B cell (primary cell): ENCODE measurements around the gene SAMM50. TPM values are rescaled to one million over a fixed set of nuclear protein-coding genes. Genes with fewer than 3 reads are reported as not detected.

Experiments
- ATAC-seq: fragments of 200-7000 bp; cut with Tn5 transposase; one replicate; pipeline ENCODE4 v1.10.0; 2021; ENCODE audit warnings: low read depth, mild to moderate bottlenecking, moderate number of reproducible peaks, moderate library complexity
- CTCF ChIA-PET: fragments of 350-600 bp; sonication (Branson Sonifier 250); formaldehyde crosslinking; loops from one replicate; lab custom pipeline; 2021; ENCODE audit warnings: antibody characterized with exemption, inconsistent platforms; lab: Charles Lee
- POLR2A ChIA-PET: fragments of 350-600 bp; sonication (Branson Sonifier 250); formaldehyde crosslinking; loops from one replicate; lab custom pipeline; 2021; ENCODE audit warnings: antibody characterized with exemption; lab: Charles Lee
- DNase-seq: peaks from one replicate; pipeline ENCODE4 v3.0.0; 2013
- H2AFZ ChIP-seq: 2 replicates; pipeline ENCODE4 v1.6.1; 2012; ENCODE audit warnings: mild to moderate bottlenecking, low read depth, low read length; ENCODE audit not compliant: insufficient read depth, poor library complexity, severe bottlenecking
- H3K27ac ChIP-seq, 2 donors: 1 replicate in 1 of 2; 2 replicates in 1 of 2; pipeline ENCODE4 v1.5.1; 2012 to 2013; ENCODE audit warnings: low read length in 2 of 2, mild to moderate bottlenecking in 2 of 2, moderate library complexity in 1 of 2
- H3K27me3 ChIP-seq, 4 experiments: fragments of 200-600 bp in 1 of 4; sonication (generic) in 1 of 4; replicated peaks in 1 of 4; 1 replicate in 2 of 4; 2 replicates in 2 of 4; pipeline versions ENCODE4 v1.6.1 to v1.7.0; 2013 to 2016; ENCODE audit warnings: low read length in 3 of 4, mild to moderate bottlenecking in 2 of 4, mixed read lengths in 1 of 4, moderate library complexity in 1 of 4; ENCODE audit not compliant: insufficient read depth in 4 of 4, control insufficient read depth in 3 of 4; ENCODE audit errors: control extremely low read depth in 1 of 4
- H3K36me3 ChIP-seq, 2 experiments: replicated peaks in 1 of 2; 1 replicate in 1 of 2; 2 replicates in 1 of 2; pipeline versions ENCODE4 v1.6.1 to v1.7.1; 2013; ENCODE audit warnings: low read length in 1 of 2; ENCODE audit not compliant: insufficient read depth in 2 of 2, control insufficient read depth in 1 of 2; ENCODE audit errors: control extremely low read depth in 1 of 2, extremely low read depth in 1 of 2
- H3K4me1 ChIP-seq, 2 donors: fragments of 200-600 bp in 1 of 2; sonication (generic) in 1 of 2; 1 replicate in 1 of 2; 2 replicates in 1 of 2; pipeline versions ENCODE4 v1.5.1 to v1.6.1; 2013 to 2017; ENCODE audit warnings: low read length in 2 of 2; ENCODE audit not compliant: control insufficient read depth in 2 of 2, insufficient read depth in 2 of 2
- H3K4me2 ChIP-seq: replicated peaks from 2 replicates; pipeline ENCODE3; 2012; ENCODE audit warnings: mild to moderate bottlenecking, low read depth, low read length; ENCODE audit not compliant: poor library complexity, severe bottlenecking
- H3K4me3 ChIP-seq, 5 experiments: fragments of 200-600 bp in 1 of 5; sonication (generic) in 1 of 5; 1 replicate in 3 of 5; 2 replicates in 2 of 5; pipeline versions ENCODE4 v1.5.1 to v1.7.0; 2011 to 2016; ENCODE audit warnings: low read length in 4 of 5, mild to moderate bottlenecking in 4 of 5, low read depth in 2 of 5, control low read depth in 1 of 5, moderate library complexity in 1 of 5; ENCODE audit not compliant: insufficient read depth in 1 of 5; ENCODE audit errors: control extremely low read depth in 1 of 5, extremely low read depth in 1 of 5
- H3K79me2 ChIP-seq: fragments of 200-600 bp; sonication (generic); one replicate; pipeline ENCODE4 v1.6.0; 2016; ENCODE audit warnings: low read length; ENCODE audit not compliant: control insufficient read depth, insufficient read depth
- H3K9ac ChIP-seq: fragments of 200-600 bp; sonication (generic); 2 replicates; pipeline ENCODE4 v1.6.1; 2017; ENCODE audit warnings: mild to moderate bottlenecking, low read length, moderate library complexity
- H3K9me3 ChIP-seq, 3 donors: one replicate each; pipeline versions ENCODE4 v1.6.1 to v1.7.1; 2013; ENCODE audit warnings: low read length in 2 of 3; ENCODE audit not compliant: control insufficient read depth in 2 of 3, insufficient read depth in 1 of 3; ENCODE audit errors: control extremely low read depth in 1 of 3
- H4K20me1 ChIP-seq: 2 replicates; pipeline ENCODE4 v1.6.0; 2012; ENCODE audit warnings: mild to moderate bottlenecking, low read length; ENCODE audit not compliant: insufficient read depth, control insufficient read depth, poor library complexity, severe bottlenecking
- H3K27ac Mint-ChIP-seq: one replicate; pipeline ENCODE4 v1.8.0; 2021; ENCODE audit warnings: mixed read lengths
- H3K27me3 Mint-ChIP-seq: one replicate; pipeline ENCODE4 v1.8.0; 2021; ENCODE audit warnings: mixed read lengths
- H3K4me1 Mint-ChIP-seq: one replicate; pipeline ENCODE4 v1.8.0; 2021; ENCODE audit warnings: mixed read lengths
- H3K4me3 Mint-ChIP-seq: one replicate; pipeline ENCODE4 v1.8.0; 2021; ENCODE audit warnings: mixed read lengths
- H3K9me3 Mint-ChIP-seq: one replicate; pipeline ENCODE4 v1.8.0; 2022; ENCODE audit warnings: mixed read lengths; ENCODE audit not compliant: insufficient read depth
- EZH2 ChIP-seq: IDR thresholded peaks from 2 replicates; pipeline ENCODE4 v1.6.1; 2012; ENCODE audit warnings: borderline replicate concordance, low read depth, mild to moderate bottlenecking, moderate library complexity, low read length; ENCODE audit not compliant: insufficient read depth, poor library complexity, severe bottlenecking
- WGBS: methylation state at CpG from one replicate; pipeline ENCODE4 v1.1.5; 2013; ENCODE audit warnings: missing lambda C conversion rate; ENCODE audit not compliant: insufficient coverage; 5-methylcytosine and 5-hydroxymethylcytosine counted together
- intact Hi-C: fragments of 100-400 bp; cut with micrococcal nuclease; formaldehyde crosslinking; loops from one replicate; pipeline ENCODE4 v1.10.0; 2022
- polyA plus RNA-seq: library from polyadenylated mRNA; depleted of rRNA; stranded (reverse); fragments of >200 nt; gene quantifications from 2 replicates; pipeline ENCODE4 v1.2.3, GENCODE V29; 2012
- total RNA-seq, 2 donors: library from RNA; stranded (reverse); fragments of 120-200 nt in 1 of 2; gene quantifications; 1 replicate in 1 of 2; 2 replicates in 1 of 2; pipeline versions ENCODE4 v1.2.3 to v1.2.4, GENCODE V29; 2013 to 2022
- TF ChIP-seq, protein P1 (sequence below): fragments of 200-600 bp; IDR thresholded peaks from one replicate; pipeline ENCODE4 v1.8.0; 2022; ENCODE audit warnings: antibody characterized with exemption, mild to moderate bottlenecking

The SAMM50 gene
- total and polyA plus RNA-seq, 2 donors (not counting 1 experiment from before 2014, with no cell fraction given): 18.8 to 43.2 TPM

DNA sequence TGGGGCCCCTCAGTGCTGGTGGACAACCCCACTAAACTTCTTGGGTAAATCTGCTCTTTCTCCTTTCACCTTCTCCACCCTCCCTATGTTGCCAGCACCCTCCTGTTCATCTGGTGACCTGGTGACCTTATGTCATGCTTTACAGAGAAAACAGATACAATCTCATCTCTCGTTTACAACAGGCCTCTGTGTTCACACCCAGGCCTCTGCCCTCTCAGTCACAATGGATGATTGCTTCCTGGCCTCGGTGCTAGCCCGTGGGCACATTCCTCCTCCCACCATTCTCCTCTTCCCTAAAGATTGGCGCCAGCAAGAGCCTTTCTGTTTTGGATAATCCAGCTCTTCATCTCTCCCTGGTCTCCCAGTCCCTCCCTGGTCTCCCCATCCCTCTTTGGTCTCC lies 43.9 kb upstream of the SAMM50 start:
- 22% methylated on average over 4 of the region's 4 CpGs for WGBS
- no peak for ATAC-seq
- Histone ChIP-seq H3K36me3 (no peaks in the 10 kb centered on the region), H3K4me1 (no peaks in the 10 kb centered on the region), H3K27ac (no peak overlapping the region), H3K27me3 (peaks cover 0 to 7% (median 2%) of the 10 kb centered on the region in 4 experiments), H3K4me3 (no peak overlapping the region), H3K9ac (no peak overlapping the region), H2AFZ (no peak overlapping the region), H4K20me1 (no peaks in the 10 kb centered on the region), H3K9me3 (peaks cover 0 to 3% (median 0%) of the 10 kb centered on the region in 3 donors), H3K79me2 (no peaks in the 10 kb centered on the region), H3K4me2 (no peak overlapping the region)
- ChIA-PET POLR2A (no interaction called here), CTCF (no interaction called here)
- Mint-ChIP-seq H3K27me3 (peaks cover 24% of the 10 kb centered on the region), H3K4me3 (no peak overlapping the region), H3K27ac (no peak overlapping the region), H3K9me3 (no peaks in the 10 kb centered on the region), H3K4me1 (no peaks in the 10 kb centered on the region)
- DNase-seq: no peak
- intact Hi-C loops: no loop called here
- TF ChIP-seq EZH2: no peak
- TF ChIP-seq, protein P1, sequence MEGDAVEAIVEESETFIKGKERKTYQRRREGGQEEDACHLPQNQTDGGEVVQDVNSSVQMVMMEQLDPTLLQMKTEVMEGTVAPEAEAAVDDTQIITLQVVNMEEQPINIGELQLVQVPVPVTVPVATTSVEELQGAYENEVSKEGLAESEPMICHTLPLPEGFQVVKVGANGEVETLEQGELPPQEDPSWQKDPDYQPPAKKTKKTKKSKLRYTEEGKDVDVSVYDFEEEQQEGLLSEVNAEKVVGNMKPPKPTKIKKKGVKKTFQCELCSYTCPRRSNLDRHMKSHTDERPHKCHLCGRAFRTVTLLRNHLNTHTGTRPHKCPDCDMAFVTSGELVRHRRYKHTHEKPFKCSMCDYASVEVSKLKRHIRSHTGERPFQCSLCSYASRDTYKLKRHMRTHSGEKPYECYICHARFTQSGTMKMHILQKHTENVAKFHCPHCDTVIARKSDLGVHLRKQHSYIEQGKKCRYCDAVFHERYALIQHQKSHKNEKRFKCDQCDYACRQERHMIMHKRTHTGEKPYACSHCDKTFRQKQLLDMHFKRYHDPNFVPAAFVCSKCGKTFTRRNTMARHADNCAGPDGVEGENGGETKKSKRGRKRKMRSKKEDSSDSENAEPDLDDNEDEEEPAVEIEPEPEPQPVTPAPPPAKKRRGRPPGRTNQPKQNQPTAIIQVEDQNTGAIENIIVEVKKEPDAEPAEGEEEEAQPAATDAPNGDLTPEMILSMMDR: no peak

DNA sequence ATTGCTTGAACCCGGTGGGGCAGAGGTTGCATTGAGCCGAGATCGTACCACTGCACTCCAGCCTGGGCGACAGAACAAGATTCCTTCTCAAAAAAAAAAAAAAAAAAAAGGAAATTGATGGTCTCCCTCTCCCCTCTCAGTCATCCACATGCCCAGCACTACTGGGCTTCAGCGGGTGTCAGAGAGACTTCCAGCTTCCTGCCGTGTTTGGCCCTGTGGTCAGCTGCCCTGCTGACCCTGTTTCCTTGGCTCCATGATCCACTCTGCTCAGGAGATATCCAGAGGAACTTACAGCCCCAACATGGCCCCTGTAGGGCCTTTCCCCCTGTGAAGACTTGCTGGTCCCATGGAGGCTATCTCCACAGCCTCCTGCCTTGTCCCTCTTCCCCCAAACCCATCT lies 37.7 kb upstream of the SAMM50 start:
- no peaks in the 10 kb centered on the region for H3K36me3 ChIP-seq
- no peak overlapping the region for H2AFZ ChIP-seq
- CTCF ChIA-PET: no interaction called here
- Mint-ChIP-seq H3K9me3 (no peaks in the 10 kb centered on the region), H3K4me3 (no peak overlapping the region), H3K27me3 (peaks cover 31% of the 10 kb centered on the region), H3K27ac (no peak overlapping the region), H3K4me1 (no peaks in the 10 kb centered on the region)
- no peaks in the 10 kb centered on the region for H3K4me1 ChIP-seq
- H3K9ac ChIP-seq: no peak overlapping the region
- intact Hi-C loops: no loop called here
- H3K27me3 ChIP-seq: peaks cover 0 to 27% (median 2%) of the 10 kb centered on the region in 4 experiments
- no peak overlapping the region for H3K27ac ChIP-seq
- TF ChIP-seq, protein P1: no peak
- no peak for TF ChIP-seq EZH2
- no peaks in the 10 kb centered on the region for H4K20me1 ChIP-seq
- DNase-seq (no peak), ATAC-seq (no peak)
- H3K9me3 ChIP-seq: peaks cover 0 to 9% (median 0%) of the 10 kb centered on the region in 3 donors
- H3K79me2 ChIP-seq: no peaks in the 10 kb centered on the region
- POLR2A ChIA-PET: no interaction called here
- no peak overlapping the region for H3K4me3 ChIP-seq
- 65% methylated on average over 3 of the region's 6 CpGs for WGBS
- no peak overlapping the region for H3K4me2 ChIP-seq
